ENCODE data around the gene SERINC2. TPM values are rescaled to one million over a fixed set of nuclear protein-coding genes. Genes with fewer than 3 reads are reported as not detected.

The SERINC2 gene
- polyA plus RNA-seq, 2 of the 4 experiments (the other 2 are of a cell fraction): 6.0 to 16.3 TPM

GRCh38 chr1:31408788-31409318, 4.2 kb upstream of the SERINC2 start (continued):
- TF ChIP-seq HDAC2 (IDR thresholded peaks at IDR 0.05) (no peak), CTCF (IDR thresholded peaks at IDR 0.05) (no peak), JUNB (IDR thresholded peaks at IDR 0.05) (no peak)

GRCh38 chr1:31409946-31410858, 2.8 kb upstream of the SERINC2 start:
- POLR2A ChIA-PET: no interaction called here
- CTCF ChIA-PET: interaction anchor here (0.6 to 6.3 kb wide), 5 partner anchors 12 to 180 kb away, joined by 3 to 49 read pairs (median 13); no protein-coding TSS in a partner anchor
- ATAC-seq: no peak
- DNase-seq (ENCODE audit: low read depth in 1 of 2, low spot score in 1 of 2): no peak
- Histone ChIP-seq H3K9me3 (no peaks in the 10 kb centered on the region), H3K4me3 (no peak overlapping the region), H3K4me1 (peaks cover 8% of the 10 kb centered on the region; the same call in 2 of the 3 replicates), H3K4me2 (no peak overlapping the region), H3K27ac (no peak overlapping the region)
- 40% methylated on average over 6 of the region's 6 CpGs for WGBS (ENCODE audit: missing lambda C conversion rate)
- TF ChIP-seq HDAC2 (IDR thresholded peaks at IDR 0.05) (no peak), HMGXB4 (CRISPR knock-in tag; IDR thresholded peaks at IDR 0.05; ENCODE audit: borderline replicate concordance) (no peak), FOXS1 (CRISPR knock-in tag; IDR thresholded peaks at IDR 0.05) (no peak), JUNB (IDR thresholded peaks at IDR 0.05) (no peak), ELK1 (IDR thresholded peaks at IDR 0.05; ENCODE audit: low read depth, low read length) (no peak), BCL3 (IDR thresholded peaks at IDR 0.05) (no peak), EHMT2 (IDR thresholded peaks at IDR 0.05; ENCODE audit: low read depth) (no peak), RFX5 (IDR thresholded peaks at IDR 0.05) (no peak), USF2 (IDR thresholded peaks at IDR 0.05) (no peak), ZNF302 (CRISPR knock-in tag; IDR thresholded peaks at IDR 0.05) (no peak)
- no peak for FAIRE-seq

- ChIA-PET POLR2A (no interaction called here), CTCF (interaction anchor here (0.6 to 6.3 kb wide), 4 partner anchors 12 to 138 kb away, joined by 3 to 49 read pairs (median 17); no protein-coding TSS in a partner anchor)
- FAIRE-seq (no peak), ATAC-seq (no peak), DNase-seq (ENCODE audit: low read depth in 1 of 2, low spot score in 1 of 2) (no peak)
- WGBS (ENCODE audit: missing lambda C conversion rate): 32% methylated on average over 4 of the region's 4 CpGs
- H3K4me3 ChIP-seq: no peak overlapping the region
- TF ChIP-seq ESRRA (IDR thresholded peaks at IDR 0.05; ENCODE audit: borderline replicate concordance, low read length) (no peak), FOSB (CRISPR knock-in tag; IDR thresholded peaks at IDR 0.05) (no peak)
- H3K9me3 ChIP-seq: no peaks in the 10 kb centered on the region
- peaks cover 8% of the 10 kb centered on the region; the same call in 2 of the 3 replicates for H3K4me1 ChIP-seq
- H3K27ac ChIP-seq: no peak overlapping the region
- no peak overlapping the region for H3K4me2 ChIP-seq
Observed at GRCh38 chr1:31410871-31411270, 2.1 kb upstream of the SERINC2 start.
